Activated effector memory CD4-positive, alpha-beta T cell treated with Interleukin-2 at 50 U/mL for 16 hours (primary cell): ENCODE data around the gene MFSD8.
A peak's percentile ranks its signal among the peaks of the same experiment; 100 is the strongest.
"Not testable (repeated sequence)": the region's sequence is repeated elsewhere in the genome, so short reads cannot be mapped to it uniquely, and the experiment has no call there.

Experiments used
- DNase-seq: peaks from one replicate; pipeline ENCODE4 v3.0.0-alpha.2; 2020

The MFSD8 gene

GRCh38 chr4:127931836-127932235, 33.1 kb downstream of the MFSD8 start:
- DNase-seq = not testable (repeated sequence)

- DNase-seq = no peak
These were observed 34.8 kb downstream of the MFSD8 start for GRCh38 chr4:127930175-127930574.

GRCh38 chr4:127925720-127926119, 39.3 kb downstream of the MFSD8 start:
- not testable (repeated sequence) for DNase-seq

- no peak for DNase-seq
These were observed 42.7 kb downstream of the MFSD8 start for GRCh38 chr4:127922226-127922625.

- no peak for DNase-seq
These were observed 44.5 kb downstream of the MFSD8 start for GRCh38 chr4:127920521-127920920.

- DNase-seq = no peak
These were observed 47.8 kb downstream of the MFSD8 start for GRCh38 chr4:127917151-127917550.

- no peak for DNase-seq
These were observed 48.5 kb downstream of the MFSD8 start for GRCh38 chr4:127916512-127916911.

- DNase-seq = no peak
These were observed 59.9 kb downstream of the MFSD8 start for GRCh38 chr4:127905029-127905428.

GRCh38 chr4:127899682-127900081, 65.3 kb downstream of the MFSD8 start:
- DNase-seq = not testable (repeated sequence)

GRCh38 chr4:127896528-127896927, 68.4 kb downstream of the MFSD8 start:
- no peak for DNase-seq

- DNase-seq = no peak
These were observed 68.9 kb downstream of the MFSD8 start for GRCh38 chr4:127896069-127896468.

- DNase-seq = no peak
These were observed 75.1 kb downstream of the MFSD8 start for GRCh38 chr4:127889903-127890302.

- no peak for DNase-seq
These were observed 76.4 kb downstream of the MFSD8 start for GRCh38 chr4:127888559-127888958.

- no peak for DNase-seq
These were observed 83.5 kb downstream of the MFSD8 start for GRCh38 chr4:127881563-127881864.

GRCh38 chr4:127880763-127881562, 84.0 kb downstream of the MFSD8 start, which contains the start of gene PLK4:
Gene PLK4, plus strand, starts transcription at chr4:127880893. Its CDS starts 242 bp downstream, at chr4:127881135.
- peak; percentile 92 for DNase-seq

GRCh38 chr4:127875791-127876190, 89.2 kb downstream of the MFSD8 start:
- DNase-seq = no peak

- DNase-seq = no peak
These were observed 94.3 kb downstream of the MFSD8 start for GRCh38 chr4:127870688-127871087.

- DNase-seq = no peak
These were observed 94.7 kb downstream of the MFSD8 start for GRCh38 chr4:127870281-127870680.

GRCh38 chr4:127868196-127868595, 96.8 kb downstream of the MFSD8 start:
- no peak for DNase-seq
